DMS153 (cell line): ENCODE results near the gene DDX27.
A peak's percentile ranks its signal among the peaks of the same experiment; 100 is the strongest.

Experiments used
- DNase-seq: peaks from one replicate; lab custom pipeline; 2025; lab: John Stamatoyannopoulos, UW

The DDX27 gene

GRCh38 chr20:49248879-49249665, 29.9 kb downstream of the DDX27 start:
- no peak for DNase-seq

GRCh38 chr20:49252556-49253350, 33.5 kb downstream of the DDX27 start:
- DNase-seq: no peak

GRCh38 chr20:49256261-49256660, 37.0 kb downstream of the DDX27 start:
- no peak for DNase-seq

DNA sequence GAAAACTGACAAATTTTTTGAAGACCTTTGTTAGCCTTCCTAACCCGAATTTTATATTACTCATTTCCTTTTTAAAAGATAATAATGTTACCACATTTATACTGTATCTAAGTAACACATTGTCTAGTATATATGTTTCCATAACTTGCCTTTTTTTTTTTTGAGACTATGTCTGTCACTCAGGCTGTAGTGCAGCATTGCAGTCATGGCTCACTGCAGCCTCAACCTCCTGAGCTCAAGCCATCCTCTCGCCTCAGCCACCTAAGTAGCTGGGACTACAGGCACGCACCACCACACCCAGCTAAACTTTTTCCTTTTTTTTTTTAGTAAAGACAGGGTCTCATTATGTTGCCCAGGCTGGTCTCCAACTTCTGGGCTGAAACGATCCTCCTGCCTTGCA, 40.1 kb downstream of the DDX27 start:
- no peak for DNase-seq

DNA sequence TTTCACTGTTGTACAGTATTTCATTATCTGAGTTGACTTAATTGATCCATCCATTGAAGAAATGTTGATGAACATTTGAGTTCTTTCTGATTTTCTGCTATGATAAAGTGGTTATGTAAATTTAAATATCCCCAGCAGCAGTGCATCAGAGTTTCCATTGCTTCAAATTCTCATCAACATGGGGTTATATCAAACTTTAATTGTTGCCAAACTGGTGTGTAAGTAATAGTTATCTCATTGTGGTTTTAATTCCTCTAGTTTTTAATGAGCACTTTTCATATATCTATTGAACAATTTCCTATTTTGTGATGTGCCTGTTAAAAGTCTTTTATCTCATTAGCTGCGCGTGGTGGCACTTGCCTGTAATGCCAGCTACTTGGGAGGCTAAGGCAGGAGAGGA, 40.6 kb downstream of the DDX27 start:
- DNase-seq: no peak

DNA sequence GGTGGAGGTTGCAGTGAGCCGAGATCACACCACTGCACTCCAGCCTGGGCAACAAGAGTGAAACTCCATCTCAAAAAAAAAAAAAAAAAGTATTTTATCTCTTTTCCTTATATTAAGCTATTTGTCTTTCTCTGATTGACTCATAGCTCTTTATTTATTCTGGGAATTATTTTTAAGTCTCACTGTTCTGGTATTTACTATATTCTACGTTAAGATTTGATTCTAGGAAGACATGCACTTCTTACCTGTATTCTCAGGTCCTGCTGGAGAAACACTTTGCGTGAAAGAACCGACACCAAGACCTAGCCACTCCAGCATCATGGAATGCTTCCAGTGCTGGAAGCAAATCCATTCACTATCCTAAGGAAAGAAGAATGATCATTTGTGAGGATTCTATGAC, 41.0 kb downstream of the DDX27 start:
- DNase-seq: no peak

- no peak for DNase-seq
Observed at GRCh38 chr20:49261173-49261572, 42.0 kb downstream of the DDX27 start.

DNA sequence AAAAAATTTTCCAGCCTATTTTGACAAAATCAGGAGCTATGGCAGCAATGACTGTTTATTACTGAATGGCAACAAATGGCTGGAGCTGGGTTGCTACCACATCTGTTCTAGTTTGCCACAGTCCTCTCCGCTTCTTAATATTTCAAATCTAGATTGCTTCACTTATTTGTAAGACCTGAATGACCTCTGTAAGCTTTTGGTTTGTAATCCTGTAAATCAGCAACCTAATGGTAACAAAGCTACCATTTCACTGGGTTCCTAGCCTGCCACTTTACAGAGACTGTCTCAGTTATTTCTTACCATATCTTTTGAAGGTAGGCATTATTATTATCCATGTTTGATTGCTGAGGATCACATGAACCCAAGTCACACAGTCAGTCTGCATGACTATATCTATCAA, 43.2 kb downstream of the DDX27 start:
- DNase-seq: no peak

- DNase-seq: no peak
Observed at GRCh38 chr20:49267327-49267726, 48.1 kb downstream of the DDX27 start.

DNA sequence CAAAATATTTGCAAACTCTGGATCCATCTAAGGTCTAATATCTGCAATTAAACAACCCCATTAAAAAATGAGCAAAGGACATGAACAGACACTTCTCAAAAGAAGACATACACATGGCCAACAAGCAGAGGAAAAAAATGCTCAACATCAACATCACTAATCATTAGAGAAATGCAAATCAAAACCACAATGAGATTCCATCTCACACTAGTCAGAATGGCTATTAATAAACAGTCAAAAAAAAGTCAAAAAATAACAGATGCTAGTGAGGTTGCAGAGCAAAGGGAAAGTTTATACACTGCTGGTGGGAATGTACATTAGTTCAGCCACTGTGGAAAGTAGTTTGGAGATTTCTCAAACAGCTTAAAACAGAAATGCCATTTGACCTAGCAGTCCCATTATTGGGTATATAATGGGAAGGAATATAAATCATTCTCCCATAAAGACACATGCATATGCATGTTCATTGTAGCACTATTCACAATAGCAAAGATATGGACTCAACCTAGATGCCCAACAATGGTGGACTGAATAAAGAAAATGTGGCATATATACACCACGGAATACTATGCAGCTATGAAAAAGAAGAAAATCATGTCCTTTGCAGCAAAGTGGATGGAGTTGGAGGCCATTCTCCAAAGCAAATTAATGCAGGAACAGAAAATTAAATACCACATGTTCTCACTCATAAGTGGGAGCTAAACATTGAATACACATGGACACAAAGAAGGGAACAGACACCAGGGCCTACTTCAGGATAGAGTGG, 49.6 kb downstream of the DDX27 start:
- no peak for DNase-seq

GRCh38 chr20:49270177-49270576, 51.0 kb downstream of the DDX27 start:
- no peak for DNase-seq

- DNase-seq: no peak
Observed at GRCh38 chr20:49270736-49271135, 51.5 kb downstream of the DDX27 start.

DNA sequence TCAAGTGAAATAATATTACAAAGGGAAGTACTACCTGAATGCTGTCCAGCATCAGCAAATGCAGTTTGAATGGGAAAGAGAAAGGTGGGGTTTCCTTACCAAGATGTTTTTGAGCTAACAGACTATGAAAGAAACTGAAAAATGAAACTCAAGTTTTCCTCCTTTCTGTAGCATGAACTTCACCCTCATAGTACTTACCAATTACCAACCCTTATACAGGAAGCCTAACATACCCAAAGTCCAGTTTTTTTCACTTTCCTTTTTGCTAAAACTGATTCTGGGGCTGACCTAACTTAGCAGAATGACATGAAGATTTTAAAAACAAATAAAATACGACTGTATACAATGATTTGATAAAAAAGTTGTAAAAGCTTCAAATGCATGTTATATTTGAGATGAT, 53.4 kb downstream of the DDX27 start:
- no peak for DNase-seq

GRCh38 chr20:49273696-49274277, 54.6 kb downstream of the DDX27 start:
- DNase-seq: no peak

DNA sequence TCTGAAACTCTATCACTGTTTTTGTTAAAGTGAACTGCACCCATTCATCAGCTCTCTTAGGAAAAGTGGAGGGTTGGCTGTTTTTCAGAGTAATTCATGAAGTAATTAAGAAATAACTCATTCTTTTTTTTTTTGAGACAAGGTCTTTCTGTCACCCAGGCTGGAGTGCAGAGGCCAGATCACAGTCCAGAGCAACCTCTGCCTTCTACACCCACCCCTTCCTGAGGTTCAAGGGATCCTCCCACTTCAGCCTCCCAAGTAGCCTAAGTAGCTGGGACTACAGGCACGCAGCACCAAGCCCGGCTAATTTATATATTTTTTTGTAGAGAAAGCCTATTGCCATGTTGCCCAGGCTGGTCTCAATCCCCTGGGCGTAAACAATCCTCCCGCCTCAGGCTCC, 56.0 kb downstream of the DDX27 start:
- no peak for DNase-seq

- DNase-seq: no peak
Observed at GRCh38 chr20:49275636-49276035, 56.4 kb downstream of the DDX27 start.

DNA sequence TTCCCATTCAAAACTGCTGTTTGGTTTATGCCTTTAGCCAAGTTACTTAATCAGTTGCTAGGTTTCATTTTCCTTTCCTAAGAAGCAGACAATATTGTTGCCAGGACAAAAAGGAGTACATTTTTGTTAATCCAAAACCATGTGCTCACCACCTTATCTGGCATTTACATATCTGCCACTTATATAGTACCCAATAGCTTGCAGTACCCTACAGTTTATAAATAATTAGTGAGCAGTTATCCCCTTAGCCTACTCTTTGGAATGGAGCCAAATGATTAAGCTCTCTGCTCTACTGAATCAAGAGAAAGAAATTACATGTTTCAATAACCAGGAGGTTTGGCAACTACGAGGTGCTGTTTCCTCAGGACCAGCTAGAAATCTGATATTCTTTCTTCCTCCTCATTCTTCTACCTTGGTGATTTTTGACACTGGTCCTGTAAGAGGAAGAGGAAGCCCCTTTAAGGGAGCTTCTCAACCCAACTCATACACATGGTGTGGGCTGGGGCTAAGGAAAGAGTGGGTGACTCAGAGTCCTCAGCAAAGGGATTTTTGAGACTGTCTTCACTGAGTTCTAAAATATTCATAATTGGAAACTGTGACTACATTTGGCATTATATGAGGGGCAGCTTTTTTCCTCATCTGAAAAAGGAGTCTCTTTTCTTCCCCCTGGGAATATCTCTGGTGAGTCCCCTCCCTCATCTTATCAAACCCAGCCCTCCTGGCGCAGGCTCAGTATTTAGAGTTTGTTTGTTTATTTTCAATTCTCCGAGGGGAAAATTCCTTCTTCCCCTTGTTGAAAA, 57.1 kb downstream of the DDX27 start:
- DNase-seq: peak; percentile 62

GRCh38 chr20:49276961-49277785, 58.0 kb downstream of the DDX27 start:
- DNase-seq: no peak

GRCh38 chr20:49277786-49278035, 58.5 kb downstream of the DDX27 start:
- no peak for DNase-seq

DNA sequence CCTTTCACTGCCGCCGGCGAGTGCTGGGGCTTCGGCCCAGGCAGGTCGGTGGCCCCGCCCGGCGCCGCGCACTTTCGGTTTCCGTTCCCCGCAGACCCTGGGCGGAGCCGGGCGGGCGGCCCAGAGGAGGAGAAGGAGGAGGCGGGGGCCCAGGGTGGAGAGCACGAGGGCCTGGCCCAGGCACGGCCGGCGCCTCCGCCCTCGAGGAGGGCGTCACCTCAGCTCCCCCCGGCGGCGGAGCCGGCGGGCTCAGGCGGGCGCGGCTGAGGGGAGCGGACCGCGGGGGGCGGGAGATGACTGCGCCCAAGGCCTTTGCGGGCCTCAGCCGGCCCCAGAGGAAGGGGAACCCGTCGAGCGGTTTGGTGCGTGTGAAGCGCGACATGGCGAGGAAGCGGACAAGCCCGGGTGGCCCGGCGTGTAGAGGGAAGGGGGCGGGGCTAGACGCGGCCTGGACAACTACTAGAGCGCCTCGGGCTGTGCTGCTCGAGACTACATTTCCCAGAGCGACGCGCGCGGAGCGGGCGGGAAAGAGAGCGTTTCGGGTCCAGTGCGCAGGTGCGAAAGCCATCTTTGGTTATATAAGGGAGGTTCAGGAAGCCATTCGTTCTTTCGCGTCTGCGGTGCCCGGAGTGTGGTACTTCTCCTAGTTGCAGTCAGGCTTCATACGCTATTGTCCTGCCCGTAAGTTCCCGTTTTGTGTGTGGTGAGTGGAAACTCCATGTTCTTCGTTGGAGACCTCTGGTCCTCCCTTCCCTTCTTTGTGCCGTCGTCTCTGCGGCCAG, 59.0 kb downstream of the DDX27 start, which contains the start of gene ZNFX1:
TSS of gene ZNFX1 (minus strand) at position 22 of the 782 bp plus-strand sequence. CDS start 2,218 bp downstream, outside the sequence.
- peak; percentile 95 for DNase-seq
